HG02870 (cell line): ENCODE data around the gene ADAMTS6.
"Not testable (repeated sequence)": the region's sequence is repeated elsewhere in the genome, so short reads cannot be mapped to it uniquely, and the experiment has no call there.

Source experiments
- ATAC-seq: cut with Tn5 transposase; IDR thresholded peaks from one replicate; pipeline ENCODE4 v1.9.1; 2021; ENCODE audit warnings: mild to moderate bottlenecking, moderate library complexity; ENCODE audit not compliant: unreplicated experiment

ADAMTS6 gene

GRCh38 chr5:65370505-65370904 is 111.2 kb downstream of the ADAMTS6 start:
- ATAC-seq, result not testable (repeated sequence)

GRCh38 chr5:65366655-65367054 is 115.1 kb downstream of the ADAMTS6 start:
- no peak for ATAC-seq

- ATAC-seq, result no peak
Observed at GRCh38 chr5:65364907-65365306, 116.8 kb downstream of the ADAMTS6 start.

GRCh38 chr5:65363499-65363898 is 118.2 kb downstream of the ADAMTS6 start:
- ATAC-seq, result no peak

- no peak for ATAC-seq
Observed at GRCh38 chr5:65359981-65360380, 121.7 kb downstream of the ADAMTS6 start.

GRCh38 chr5:65359569-65359968 is 122.2 kb downstream of the ADAMTS6 start:
- no peak for ATAC-seq

GRCh38 chr5:65356274-65356673 is 125.4 kb downstream of the ADAMTS6 start:
- no peak for ATAC-seq

GRCh38 chr5:65355301-65355700 is 126.4 kb downstream of the ADAMTS6 start:
- no peak for ATAC-seq

- no peak for ATAC-seq
Observed at GRCh38 chr5:65341835-65342234, 139.9 kb downstream of the ADAMTS6 start.

- ATAC-seq, result no peak
Observed at GRCh38 chr5:65338606-65339151, 143.0 kb downstream of the ADAMTS6 start.

- ATAC-seq, result no peak
Observed at GRCh38 chr5:65334077-65334476, 147.6 kb downstream of the ADAMTS6 start.

GRCh38 chr5:65332591-65332990 is 149.1 kb downstream of the ADAMTS6 start:
- no peak for ATAC-seq

- ATAC-seq, result no peak
Observed at GRCh38 chr5:65329266-65329665, 152.5 kb downstream of the ADAMTS6 start.

GRCh38 chr5:65327582-65327981 is 154.1 kb downstream of the ADAMTS6 start:
- ATAC-seq, result no peak

GRCh38 chr5:65326922-65327321 is 154.8 kb downstream of the ADAMTS6 start:
- ATAC-seq, result no peak

GRCh38 chr5:65324226-65324625 is 157.5 kb downstream of the ADAMTS6 start:
- ATAC-seq, result no peak

- ATAC-seq, result not testable (repeated sequence)
Observed at GRCh38 chr5:65320704-65321103, 161.0 kb downstream of the ADAMTS6 start.

- ATAC-seq, result no peak
Observed at GRCh38 chr5:65320250-65320649, 161.5 kb downstream of the ADAMTS6 start.

- no peak for ATAC-seq
Observed at GRCh38 chr5:65307931-65308330, 173.8 kb downstream of the ADAMTS6 start.

GRCh38 chr5:65307088-65307487 is 174.6 kb downstream of the ADAMTS6 start:
- ATAC-seq, result no peak

GRCh38 chr5:65305913-65306312 is 175.8 kb downstream of the ADAMTS6 start:
- ATAC-seq, result no peak

GRCh38 chr5:65299861-65300260 is 181.9 kb downstream of the ADAMTS6 start:
- ATAC-seq, result no peak

- ATAC-seq, result no peak
Observed at GRCh38 chr5:65296067-65296466, 185.7 kb downstream of the ADAMTS6 start.
